Fibroblast of skin of right biceps (primary cell): ENCODE measurements around the gene GRM8.

Experiments used
- DNase-seq: peaks from one replicate; pipeline ENCODE4 v3.0.0-alpha.2; 2013

Gene GRM8

GRCh38 chr7:127230192-127230925, 22.4 kb downstream of the GRM8 start:
- DNase-seq, result no peak

- DNase-seq, result no peak
Measured at GRCh38 chr7:127226685-127227374, 25.9 kb downstream of the GRM8 start.

- no peak for DNase-seq
Measured at GRCh38 chr7:127221731-127222130, 31.0 kb downstream of the GRM8 start.

GRCh38 chr7:127214956-127215718, 37.6 kb downstream of the GRM8 start:
- no peak for DNase-seq

DNA sequence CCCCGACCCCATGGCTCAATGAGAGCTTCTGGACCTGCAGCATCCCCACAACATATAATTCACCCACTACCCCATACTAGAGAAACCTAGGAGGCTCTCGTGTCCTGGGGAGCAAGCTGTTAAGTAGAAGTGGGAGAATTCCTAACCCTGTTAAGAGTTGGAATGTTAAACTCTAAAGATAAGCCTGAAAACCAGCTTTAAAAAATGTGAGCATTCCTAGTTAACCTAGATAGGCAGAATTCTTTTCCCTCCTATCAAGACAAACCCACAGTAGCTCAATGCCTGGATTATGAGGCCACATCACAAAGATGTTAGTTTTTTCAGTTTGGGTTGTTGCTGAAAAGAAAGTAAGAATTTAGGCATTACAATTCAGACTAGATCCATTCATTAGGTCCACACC, 42.9 kb downstream of the GRM8 start:
- no peak for DNase-seq

- no peak for DNase-seq
Measured at GRCh38 chr7:127208860-127209259, 43.9 kb downstream of the GRM8 start.

DNA sequence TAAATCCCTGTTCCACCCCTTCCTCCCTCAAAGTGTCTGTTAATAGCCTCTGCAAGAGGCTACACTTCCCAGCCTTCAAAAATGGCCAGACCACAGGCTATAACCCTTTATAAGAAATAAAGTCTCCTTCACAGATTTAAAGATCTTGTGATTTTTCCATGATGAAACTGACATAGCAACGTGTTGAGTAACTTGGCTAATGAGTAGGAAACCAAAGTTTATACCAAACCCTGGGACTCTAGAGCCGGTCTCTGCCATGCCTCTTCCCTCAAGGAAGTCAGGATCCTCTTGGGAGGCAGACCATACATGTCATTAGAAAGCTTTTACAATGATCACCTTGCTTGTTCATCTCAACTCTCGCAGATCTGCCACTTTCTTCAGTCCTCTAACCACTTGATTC, 44.4 kb downstream of the GRM8 start:
- DNase-seq, result no peak

GRCh38 chr7:127207806-127208205, 44.9 kb downstream of the GRM8 start:
- DNase-seq, result no peak

GRCh38 chr7:127207230-127207629, 45.5 kb downstream of the GRM8 start:
- no peak for DNase-seq

DNA sequence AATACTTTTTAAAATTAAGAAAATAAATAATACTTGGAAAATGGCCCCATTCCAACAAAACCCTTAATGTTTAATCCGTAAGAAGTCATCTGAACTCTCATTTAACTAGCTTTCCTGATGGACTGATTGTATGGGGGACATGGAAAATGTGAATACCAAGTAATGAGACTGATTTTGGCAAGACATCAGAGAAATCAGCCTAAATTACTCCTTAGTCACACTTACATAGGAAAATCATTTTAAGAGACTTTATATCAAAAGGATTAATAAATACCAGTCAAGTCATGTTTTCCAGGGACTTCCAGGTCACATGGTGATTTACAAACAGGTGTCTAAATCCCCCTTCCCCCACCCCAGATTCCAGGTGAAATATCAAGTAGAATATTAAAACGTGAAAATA, 58.2 kb downstream of the GRM8 start:
- DNase-seq, result no peak

GRCh38 chr7:127189886-127190285, 62.9 kb downstream of the GRM8 start:
- no peak for DNase-seq

GRCh38 chr7:127189074-127189473, 63.7 kb downstream of the GRM8 start:
- DNase-seq, result no peak

- DNase-seq, result no peak
Measured at GRCh38 chr7:127187740-127188139, 65.0 kb downstream of the GRM8 start.

GRCh38 chr7:127186686-127187085, 66.1 kb downstream of the GRM8 start:
- no peak for DNase-seq

GRCh38 chr7:127177156-127177555, 75.6 kb downstream of the GRM8 start:
- no peak for DNase-seq

DNA sequence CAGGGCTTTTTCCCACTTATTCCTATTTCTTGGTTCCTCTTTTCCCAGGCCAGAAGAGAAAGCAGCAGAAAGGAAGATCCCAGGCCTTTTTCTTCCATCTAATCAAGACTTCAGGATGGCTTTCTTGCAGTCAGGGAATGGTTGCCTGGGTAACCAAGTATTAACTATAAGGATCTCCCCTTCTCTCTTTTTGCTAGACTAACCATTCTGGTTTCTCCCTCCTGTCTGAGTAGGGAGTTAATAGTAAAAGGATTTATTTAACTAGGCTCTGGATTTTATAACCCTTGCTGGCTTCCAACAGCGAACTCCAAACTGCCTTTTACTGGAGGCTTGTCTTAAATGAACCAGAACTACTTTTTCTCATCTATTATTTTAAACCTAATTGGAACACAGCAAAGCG, 90.4 kb downstream of the GRM8 start:
- DNase-seq, result no peak

- DNase-seq, result no peak
Measured at GRCh38 chr7:127158659-127159058, 94.1 kb downstream of the GRM8 start.

- no peak for DNase-seq
Measured at GRCh38 chr7:127154958-127155357, 97.8 kb downstream of the GRM8 start.

DNA sequence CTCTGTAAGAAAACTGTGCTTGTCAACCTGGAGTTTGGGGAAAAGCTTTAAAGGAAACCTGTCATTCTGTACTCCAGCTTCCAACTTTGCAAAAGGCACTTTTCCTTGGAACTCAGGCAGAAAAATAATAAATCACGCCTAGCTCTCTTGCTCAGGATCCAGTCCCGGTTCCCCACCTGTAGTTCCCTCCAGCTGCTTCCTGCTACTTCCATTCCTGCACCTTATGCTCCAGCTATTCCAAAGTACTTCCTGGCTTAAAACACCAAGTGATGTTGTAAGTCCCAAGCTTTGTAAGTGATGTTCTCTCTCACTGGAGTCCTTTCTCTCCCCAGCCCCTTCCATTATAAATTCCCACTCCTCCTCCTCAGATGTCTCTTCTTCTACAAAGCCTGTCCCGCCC, 98.6 kb downstream of the GRM8 start:
- no peak for DNase-seq

GRCh38 chr7:127153315-127153714, 99.4 kb downstream of the GRM8 start:
- no peak for DNase-seq

DNA sequence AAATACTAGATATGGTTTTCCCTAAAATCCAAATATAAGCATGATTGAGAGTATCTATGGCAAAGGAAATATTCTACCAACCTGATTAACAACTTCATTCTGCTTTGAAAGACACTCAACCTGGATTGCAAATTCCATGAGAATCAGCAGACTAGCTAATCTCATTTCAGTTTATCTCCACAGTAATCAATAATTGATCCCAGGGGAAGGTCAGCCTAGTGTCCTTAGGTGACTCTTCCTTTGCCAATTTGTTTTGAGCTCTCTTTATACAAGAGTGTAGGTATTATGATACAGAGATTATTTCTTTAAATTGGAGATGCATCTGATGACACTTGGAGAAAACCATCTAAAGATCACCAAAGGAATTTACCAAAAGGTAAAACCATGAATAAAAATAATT, 100.3 kb downstream of the GRM8 start:
- no peak for DNase-seq

- DNase-seq, result no peak
Measured at GRCh38 chr7:127151379-127151778, 101.4 kb downstream of the GRM8 start.

GRCh38 chr7:127150543-127150942, 102.2 kb downstream of the GRM8 start:
- DNase-seq, result no peak
